Iris pigment epithelial cell (primary cell): Measurements from ENCODE around the gene KCNH1.

Experiments
- DNase-seq: peaks from one replicate; pipeline ENCODE4 v3.0.0-alpha.2; 2011; ENCODE audit warnings: low read depth

Gene KCNH1, protein sequence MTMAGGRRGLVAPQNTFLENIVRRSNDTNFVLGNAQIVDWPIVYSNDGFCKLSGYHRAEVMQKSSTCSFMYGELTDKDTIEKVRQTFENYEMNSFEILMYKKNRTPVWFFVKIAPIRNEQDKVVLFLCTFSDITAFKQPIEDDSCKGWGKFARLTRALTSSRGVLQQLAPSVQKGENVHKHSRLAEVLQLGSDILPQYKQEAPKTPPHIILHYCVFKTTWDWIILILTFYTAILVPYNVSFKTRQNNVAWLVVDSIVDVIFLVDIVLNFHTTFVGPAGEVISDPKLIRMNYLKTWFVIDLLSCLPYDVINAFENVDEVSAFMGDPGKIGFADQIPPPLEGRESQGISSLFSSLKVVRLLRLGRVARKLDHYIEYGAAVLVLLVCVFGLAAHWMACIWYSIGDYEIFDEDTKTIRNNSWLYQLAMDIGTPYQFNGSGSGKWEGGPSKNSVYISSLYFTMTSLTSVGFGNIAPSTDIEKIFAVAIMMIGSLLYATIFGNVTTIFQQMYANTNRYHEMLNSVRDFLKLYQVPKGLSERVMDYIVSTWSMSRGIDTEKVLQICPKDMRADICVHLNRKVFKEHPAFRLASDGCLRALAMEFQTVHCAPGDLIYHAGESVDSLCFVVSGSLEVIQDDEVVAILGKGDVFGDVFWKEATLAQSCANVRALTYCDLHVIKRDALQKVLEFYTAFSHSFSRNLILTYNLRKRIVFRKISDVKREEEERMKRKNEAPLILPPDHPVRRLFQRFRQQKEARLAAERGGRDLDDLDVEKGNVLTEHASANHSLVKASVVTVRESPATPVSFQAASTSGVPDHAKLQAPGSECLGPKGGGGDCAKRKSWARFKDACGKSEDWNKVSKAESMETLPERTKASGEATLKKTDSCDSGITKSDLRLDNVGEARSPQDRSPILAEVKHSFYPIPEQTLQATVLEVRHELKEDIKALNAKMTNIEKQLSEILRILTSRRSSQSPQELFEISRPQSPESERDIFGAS

DNA sequence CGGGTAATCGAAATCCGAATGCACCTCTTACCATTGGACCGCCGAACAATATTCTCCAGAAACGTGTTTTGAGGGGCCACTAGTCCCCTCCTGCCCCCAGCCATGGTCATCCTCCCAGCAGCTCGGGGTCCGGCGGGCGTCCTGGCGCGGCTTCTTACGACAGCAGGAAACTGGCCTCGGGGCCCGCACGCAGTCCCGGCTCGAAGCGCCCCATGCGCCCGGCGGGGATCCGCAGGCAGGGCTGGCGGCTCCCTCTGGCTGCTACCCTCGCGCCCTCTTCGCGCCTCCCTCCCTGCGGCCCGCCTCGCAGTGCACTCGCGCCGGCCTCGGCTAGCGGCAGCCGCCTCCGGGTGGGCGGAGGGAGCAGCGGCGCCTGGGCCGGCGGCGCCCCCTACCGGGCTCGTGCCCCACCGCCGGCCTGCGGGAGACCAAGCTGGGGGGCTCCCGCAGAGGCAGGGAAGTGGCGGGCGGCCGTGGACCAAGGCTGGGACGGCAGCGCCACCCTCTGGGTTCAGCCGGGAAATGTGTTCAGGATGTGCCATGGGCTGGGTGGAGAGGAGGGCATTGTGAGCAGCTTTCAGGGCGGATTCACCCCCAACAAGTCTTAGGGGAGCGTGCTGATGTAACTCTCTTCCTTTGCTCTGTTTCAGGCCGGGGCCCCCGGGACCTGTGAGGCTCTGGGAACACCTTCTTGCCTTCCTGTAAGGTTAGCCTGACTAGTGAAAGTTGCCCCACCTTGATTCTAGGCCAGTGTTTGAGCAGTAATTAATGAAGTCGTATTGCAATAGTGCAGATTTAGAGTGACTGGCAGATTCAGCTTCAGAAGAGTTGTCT, at the start of gene KCNH1:
TSS of gene KCNH1 (minus strand) at position 313 of the 834 bp plus-strand sequence. CDS start at position 110, 203 bp downstream.
- DNase-seq = peak; percentile 58

DNA sequence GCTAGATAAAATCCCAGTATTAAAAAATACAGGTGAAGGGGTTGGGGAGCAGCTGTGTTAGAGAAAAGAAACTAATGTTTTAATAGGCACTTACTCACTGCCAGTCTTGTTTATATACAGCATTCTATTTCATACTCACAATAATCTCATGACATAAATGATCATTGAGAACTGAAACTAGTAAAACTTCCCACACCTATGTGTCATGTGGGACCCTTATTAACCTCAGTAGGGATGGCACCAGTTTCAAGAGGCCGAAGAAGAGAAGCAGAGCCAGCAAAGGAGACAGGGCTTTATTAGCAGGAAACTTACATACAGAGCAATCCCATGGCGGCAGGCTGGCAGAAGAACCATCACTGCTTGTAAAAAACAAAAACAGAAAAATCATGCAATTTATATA, 48.8 kb upstream of the KCNH1 start:
- no peak for DNase-seq

DNA sequence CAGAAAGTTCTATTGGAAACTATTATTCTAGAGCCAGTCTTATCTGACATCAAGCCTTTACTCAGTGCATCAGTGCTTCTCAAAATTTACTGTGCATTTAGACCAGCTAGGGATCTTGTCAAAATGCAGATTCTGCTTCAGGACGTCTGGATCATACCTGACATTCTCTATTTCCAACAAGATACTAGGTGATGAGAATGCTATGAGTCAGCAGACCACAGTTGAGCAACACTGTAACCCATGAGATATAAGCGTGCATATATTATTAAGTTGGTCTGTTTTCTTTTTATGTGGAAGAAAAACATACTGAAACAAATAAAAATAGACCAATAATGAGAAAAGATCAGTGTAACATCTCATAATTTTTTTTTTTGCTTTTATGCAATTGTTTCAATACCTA, 40.4 kb upstream of the KCNH1 start:
- DNase-seq = peak; percentile 16

DNA sequence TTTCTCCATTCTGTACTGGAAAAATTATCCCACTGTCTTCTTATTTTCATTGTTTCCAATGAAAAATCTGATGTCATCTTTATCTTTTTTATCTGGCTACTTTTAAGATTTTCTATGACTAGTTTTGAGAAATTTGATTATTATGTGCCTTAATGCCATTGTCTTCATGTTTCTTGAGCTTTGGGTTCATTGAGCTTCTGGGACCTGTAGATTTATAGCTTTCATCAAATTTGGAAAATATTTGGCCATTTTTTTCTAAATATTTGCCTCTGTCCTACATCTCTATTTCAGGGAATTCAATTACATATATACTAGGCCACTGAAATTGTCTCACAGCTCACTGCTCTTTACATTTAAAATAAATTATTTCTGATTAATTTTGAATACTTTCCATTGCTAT, 38.7 kb upstream of the KCNH1 start:
- no peak for DNase-seq

DNA sequence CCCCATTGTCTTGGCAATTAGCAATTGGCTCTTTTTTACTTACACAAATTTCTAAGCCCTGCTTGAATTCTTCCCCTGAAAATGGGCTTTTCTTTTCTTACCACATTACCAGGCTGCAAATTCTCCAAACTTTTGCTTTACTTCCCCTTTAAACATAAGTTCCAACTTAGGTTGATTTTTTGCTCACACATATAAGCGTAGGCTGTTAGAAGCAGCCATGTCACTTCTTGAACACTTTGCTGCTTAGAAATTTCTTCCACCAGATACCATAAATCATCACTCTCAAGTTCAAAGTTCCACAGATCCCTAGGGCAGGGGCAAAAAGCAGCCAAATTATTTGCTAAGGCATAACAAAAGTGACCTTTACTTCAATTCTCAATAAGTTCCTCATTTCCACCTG, 35.4 kb upstream of the KCNH1 start:
- no peak for DNase-seq

DNA sequence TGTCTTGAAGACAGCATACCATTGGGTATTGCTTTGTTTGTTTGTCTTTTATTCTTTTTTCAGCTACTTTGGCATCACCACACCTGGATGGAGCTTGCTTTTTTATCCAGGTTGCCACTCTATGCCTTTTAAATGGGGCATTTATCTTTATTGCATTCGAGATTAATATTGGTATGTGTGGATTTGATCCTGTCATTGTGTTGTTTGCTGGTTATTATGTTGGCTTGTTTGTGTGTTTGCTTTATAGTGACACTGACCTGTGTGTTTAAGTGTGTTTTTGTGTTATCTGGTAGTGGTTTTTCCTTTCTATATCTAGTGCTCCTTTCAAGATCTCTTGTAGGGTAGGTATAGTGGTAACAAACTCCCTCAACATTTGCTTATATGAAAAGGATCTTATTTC, 24.9 kb upstream of the KCNH1 start:
- no peak for DNase-seq

DNA sequence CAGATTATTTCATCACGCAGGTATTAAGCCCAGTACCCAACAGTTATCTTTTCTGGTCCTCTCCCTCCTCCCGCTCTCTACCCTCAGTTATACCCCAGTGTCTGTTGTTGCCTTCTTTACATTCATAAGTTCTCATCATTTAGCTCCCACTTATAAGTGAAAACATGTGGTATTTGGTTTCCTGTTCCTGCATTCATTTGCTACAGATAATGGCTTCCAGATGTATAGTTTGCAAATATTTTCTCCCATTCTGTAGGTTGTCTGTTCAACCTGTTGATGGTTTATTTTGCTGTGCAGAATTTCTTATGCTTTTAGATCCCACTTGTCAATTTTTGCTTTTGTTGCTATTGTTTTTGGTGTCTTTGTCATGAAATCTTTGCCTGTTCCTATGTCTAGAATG, 21.1 kb upstream of the KCNH1 start:
- no peak for DNase-seq

DNA sequence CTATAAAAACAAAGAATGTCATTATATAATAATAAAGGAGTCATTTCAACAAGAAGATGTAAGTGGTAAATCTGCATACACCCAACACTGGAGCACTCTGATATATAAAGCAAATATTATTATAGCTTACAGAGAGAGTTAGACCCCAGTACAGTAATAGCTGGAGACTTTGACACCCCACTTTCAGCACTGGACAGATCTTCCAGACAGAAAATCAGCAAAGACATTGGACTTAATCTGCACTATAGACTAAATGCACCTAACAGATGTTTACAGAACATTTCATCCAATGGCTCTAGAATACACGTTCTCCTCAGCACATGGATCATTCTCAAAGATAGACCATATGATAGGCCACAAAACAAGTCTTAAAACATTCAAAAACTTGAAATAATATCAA, 20.0 kb upstream of the KCNH1 start:
- no peak for DNase-seq

DNA sequence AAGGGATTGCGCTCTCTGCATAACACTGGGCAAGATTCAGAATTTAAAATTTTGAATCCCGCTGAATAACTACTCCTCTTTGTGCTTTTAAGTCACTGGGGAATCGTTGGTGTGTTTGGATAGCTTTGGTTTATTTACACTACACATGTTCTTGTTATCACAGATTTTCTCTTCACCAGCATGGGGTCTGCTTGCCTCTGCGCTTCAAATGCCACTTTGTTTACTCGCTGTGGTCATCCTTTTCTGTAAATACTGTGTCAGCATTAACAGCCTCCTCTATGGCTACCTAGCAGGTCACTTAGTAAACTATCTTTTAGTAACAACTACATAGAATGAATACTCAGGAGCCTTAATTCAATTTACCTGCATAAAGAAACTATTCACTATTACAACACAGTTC, 14.4 kb upstream of the KCNH1 start:
- no peak for DNase-seq

DNA sequence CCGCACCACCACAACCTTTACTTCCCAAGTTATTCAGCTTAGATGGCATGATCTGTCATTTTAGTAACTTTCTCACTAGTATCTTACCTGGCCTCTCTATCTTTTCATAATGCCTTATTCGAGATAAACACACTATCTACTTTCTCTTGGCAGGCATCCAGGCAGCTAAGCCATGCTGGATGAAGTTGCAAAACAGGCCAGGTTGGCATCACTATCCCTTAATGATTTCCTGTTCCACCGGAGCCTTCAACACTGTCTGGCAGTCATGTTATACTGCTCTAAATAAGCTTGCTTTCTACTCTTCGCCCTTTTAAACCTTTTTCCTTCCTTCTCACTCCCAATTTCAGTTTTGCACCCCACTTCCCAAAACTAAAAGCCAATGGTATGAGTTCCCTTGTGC, 12.0 kb upstream of the KCNH1 start:
- no peak for DNase-seq

DNA sequence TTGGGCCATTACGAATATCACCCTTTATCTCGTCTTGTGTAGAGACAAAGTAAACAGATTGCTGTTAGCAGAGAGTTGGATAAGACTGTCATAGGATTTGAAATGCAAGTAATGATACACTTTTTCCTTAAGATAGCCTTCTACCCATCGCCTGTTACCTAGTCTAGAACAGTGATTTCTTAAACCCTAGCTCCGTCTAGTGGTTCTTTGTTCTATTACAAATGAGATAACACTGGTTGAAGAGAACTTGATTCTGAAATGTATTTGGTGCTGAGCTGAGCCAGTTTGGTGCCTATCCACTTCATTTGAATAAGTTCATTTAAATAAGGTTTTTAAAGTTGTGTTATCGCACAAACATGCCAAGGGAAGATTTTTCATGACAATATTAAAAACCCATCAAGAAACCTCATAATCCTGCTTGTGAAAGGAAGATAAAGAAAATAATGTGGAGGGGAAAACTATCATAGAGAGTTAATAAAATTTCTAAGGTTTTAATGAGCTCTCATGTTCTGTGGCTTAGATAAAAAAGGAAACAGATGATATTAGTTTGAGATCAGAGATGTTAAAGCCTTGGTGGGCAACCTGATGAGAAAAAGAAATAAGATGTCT, 1.5 kb upstream of the KCNH1 start:
- peak; percentile 58 for DNase-seq

DNA sequence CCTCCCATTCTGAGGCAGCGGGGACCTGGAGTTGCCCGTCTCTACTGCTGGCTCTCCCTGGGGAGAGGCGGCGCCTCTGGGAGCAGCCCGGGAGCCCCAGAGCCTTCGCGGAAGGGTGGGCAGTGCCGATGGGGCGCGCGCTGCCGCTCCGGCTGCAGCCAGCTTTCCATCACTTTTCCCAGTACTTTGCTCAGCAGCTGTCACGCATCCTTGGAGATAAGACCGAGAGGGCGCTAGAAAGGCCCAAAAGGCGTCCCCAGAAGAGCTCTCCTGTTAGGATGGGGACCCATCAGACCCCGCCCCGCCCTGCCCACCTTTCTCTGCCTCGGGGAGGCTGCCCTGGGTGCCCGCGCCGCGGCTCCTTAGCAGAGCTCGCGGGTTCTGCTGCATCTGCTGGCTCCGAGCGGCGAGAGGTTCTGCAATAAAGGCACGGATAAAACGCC, 534 bp downstream of the KCNH1 start:
- DNase-seq = peak; percentile 5

DNA sequence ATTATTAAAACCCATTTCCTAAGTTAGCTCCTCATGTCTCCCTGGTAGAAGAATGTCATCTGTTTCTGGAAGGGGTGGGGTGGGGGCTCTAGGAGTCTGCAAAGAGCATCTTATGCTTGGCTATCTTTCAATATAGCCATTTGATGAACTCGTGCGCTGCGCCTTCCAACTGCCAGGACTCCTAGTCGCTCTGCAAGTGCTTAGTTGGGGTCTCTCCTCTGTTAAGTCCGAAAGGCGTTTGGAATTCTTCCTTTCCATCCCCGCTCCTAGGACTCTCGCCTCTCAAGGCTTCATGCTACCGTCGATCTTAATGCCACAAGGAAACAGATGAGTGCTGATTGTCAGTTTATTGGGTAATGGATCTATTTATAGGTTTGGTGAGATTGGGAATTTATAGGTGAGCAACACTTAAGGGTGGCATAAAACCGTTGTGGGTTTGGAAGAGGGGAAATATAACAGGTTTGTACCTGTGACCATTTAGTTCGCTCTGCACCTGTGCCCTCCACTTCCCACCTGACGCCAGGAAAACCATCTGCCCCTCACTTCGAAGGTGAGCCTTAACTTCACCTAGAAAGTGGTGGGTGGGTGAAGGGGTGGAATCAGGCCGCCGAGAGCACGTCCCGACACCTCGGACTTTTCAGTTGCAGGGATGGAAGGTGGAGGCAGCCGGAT, 1.1 kb downstream of the KCNH1 start:
- DNase-seq = no peak

DNA sequence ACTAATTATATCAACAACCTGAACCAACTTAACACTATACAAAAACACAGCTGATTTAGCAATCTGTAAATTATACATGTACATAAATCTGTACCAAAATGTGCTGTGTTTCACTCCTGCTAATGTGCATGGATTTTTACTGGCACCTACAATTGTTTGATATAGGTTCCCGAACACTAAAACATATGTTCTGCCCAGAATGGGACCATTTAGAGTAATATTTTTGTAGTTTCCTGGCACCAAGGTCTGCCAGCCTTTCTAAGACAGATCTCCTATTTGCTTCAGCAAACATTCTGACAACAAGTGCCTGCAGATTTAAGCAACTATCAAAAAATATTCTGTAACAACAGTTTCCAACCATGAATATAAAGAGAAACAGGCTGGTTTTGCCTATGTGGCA, 4.2 kb downstream of the KCNH1 start:
- no peak for DNase-seq

DNA sequence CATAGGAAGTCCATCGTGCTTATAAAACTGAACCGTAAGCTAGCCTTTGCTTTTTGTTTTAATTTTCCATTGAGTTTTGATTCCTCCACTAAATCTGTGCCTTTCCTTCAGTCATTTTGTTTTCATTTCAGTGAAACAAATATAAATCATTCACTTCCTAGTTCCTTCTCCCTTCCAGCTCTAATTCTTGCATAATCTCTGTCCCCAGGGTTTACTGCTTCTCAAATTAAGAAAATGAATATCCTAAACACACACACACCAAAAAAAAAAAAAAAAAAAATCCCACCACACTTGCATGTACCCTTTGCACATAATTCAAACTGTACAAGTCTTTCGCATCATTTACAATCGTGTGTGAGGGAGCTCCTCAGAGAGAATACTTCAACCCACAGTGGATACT, 6.8 kb downstream of the KCNH1 start:
- no peak for DNase-seq

DNA sequence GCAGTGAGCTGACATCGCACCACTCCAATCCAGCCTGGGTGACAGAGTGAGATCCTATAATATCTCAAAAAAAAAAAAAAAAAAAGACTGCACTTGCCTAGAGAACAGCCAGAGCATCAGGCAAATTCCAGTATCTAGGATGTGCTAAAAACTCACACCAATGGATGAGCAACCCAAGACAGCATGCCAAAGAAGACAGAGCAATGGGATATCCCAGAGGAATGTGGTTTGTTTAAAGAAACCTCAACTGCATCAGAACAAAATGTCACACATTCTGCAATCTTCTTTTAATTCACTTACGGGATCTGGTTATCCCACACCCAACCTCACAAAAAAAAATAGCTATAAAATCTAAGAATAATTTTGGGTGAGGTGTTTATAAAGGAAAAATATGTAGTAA, 7.3 kb downstream of the KCNH1 start:
- DNase-seq = no peak

DNA sequence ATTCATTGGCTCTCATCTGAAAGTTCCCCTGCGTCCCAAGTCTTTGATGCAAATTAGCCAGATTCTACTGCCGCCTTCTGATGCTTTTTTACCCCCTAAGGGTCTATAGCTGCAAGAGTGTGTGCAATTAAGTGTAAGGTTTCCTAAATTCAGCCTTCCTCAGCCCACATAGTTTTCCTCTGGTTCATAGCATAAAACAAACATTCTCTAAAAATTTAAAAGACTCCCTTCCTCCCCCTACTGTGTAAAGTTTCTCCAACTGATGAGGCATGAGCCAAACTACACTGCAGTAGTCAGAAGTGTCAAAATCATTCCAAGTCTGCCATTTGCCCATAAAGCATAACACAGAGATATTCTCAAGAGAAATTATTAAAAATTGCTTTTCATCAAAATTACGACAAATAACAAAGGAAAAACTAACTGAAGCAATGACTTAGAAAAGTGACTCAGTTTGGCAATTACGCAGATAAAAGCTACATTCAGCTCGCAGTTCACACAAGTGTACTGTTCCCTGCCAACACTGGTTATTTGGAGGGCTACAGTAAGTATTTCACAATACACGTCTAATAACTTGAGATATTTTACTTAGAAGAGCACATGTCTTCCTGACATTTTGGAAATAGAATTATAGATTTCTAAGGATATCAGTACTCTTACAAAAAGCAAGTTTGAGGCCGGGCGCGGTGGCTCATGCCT, 15.4 kb downstream of the KCNH1 start:
- DNase-seq = peak; percentile 2

DNA sequence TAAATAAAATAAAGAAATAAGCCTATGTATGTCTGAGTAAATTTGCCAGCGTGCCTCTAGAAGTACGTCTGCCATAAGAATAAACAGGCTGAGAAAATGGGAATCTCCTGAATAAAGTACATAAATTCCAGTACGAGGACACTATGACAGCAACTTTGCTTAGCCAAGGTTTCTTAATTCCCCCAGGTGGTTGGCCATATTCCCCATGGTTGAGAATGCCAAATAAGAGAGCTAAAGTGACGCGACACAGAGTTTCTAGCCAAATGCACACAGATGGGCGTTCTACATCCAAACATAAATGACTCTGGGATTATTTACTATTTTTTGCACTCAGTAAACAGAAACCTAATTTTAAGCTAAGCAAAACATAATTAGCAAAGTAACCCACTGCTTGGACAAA, 19.5 kb downstream of the KCNH1 start:
- no peak for DNase-seq

DNA sequence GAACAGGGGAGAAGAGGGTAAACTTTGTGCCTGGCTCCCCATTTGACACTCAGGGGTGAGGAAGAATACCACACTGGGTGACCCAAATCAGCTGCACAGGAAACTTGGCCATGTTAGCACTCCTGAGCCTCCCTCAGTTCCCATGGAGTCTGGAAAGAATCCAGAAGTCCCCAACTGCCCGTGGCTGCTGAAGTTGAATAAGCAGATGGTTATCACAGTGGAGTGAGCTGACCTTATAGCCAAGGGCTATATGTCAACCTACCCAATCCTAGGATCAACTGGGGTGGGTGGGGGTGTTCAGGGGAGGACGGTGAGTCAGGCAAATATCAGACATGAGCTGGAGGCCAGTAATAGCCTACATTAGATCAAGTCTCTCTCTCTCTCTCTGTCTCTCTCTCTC, 20.4 kb downstream of the KCNH1 start:
- no peak for DNase-seq

DNA sequence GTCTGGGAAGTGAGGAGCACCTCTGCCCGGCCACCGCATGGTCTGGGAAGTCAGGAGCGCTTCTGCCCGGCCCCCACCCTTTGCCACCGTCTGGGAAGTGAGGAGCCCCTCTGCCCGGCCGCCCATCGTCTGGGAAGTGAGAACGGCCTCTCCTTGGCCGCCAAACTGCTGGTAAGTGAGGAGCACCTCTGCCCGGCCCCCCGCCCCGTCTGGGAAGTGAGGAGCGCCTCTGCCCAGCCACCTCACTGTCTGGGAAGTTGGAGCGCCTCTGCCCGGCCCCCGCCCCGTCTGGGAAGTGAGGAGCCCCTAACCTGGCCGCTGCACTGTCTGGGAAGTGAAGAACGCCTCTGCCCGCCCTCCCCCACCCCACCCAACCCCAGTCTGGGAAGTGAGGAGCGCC, 22.6 kb downstream of the KCNH1 start:
- no peak for DNase-seq

DNA sequence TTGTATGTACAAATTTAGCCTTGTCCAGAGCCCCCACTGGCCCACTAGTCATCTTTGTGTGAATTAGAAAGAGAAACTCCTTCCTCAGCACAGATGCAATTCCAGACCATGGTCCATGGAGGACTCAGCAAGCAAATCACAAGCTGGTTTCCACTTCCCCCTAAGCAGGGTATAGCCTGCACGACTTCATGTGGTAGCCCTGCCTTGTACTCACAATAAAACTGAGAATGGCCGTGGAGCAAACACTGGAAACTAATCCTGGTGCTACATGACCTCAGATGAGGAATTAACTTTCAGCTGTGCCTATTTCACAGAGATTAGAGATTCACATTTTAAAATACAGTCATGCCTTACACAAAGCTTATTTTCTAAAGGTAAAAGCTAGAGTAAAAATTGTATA, 32.5 kb downstream of the KCNH1 start:
- no peak for DNase-seq
